ENCODE data around the gene LMX1A. TPM values are rescaled to one million over a fixed set of nuclear protein-coding genes. Genes with fewer than 3 reads are reported as not detected.

The LMX1A gene
- total and polyA plus RNA-seq, 2 of the 13 experiments (the other 11 are each of a cell fraction or from before 2014, with no cell fraction given): 0.07 TPM; not detected in 1

DNA sequence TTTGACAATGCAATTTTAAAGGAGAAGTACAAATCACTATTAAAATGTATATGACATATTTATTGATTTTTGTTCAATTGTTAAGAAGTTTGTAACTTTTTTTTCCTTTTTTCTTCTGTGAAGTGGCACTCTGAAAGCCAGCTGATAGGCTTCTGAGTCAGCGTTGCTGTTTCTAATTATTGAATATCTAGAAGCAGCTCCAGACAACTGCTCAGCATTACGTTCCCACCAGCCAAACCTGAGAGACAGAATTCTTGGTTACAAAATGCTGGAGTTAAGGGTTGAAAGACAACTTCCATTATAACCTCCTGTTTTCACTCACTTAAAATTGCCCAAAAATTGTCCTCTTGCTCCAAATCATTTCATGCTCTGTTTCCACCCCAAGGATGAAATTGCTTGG is 31.4 kb upstream of the LMX1A start:
- WGBS (ENCODE audit: low lambda C conversion rate): 44% methylated on average over 2 of the region's 2 CpGs
- FAIRE-seq: no peak
- no peaks in the 10 kb centered on the region for H3K4me1 ChIP-seq (ENCODE audit: insufficient read depth, low read length)
- no peaks in the 10 kb centered on the region for H3K79me2 ChIP-seq (ENCODE audit: insufficient read depth, low read length)
- no peak overlapping the region for H3K9ac ChIP-seq (ENCODE audit: insufficient read depth, low read depth, low read length)
- TF ChIP-seq EP300 (IDR thresholded peaks at IDR 0.05; ENCODE audit: low read depth in 2 of 2, low read length in 2 of 2): no peak
- no peak for TF ChIP-seq EP300 (CRISPR knock-in tag; IDR thresholded peaks at IDR 0.05; ENCODE audit: borderline replicate concordance)
- TF ChIP-seq, protein P1, sequence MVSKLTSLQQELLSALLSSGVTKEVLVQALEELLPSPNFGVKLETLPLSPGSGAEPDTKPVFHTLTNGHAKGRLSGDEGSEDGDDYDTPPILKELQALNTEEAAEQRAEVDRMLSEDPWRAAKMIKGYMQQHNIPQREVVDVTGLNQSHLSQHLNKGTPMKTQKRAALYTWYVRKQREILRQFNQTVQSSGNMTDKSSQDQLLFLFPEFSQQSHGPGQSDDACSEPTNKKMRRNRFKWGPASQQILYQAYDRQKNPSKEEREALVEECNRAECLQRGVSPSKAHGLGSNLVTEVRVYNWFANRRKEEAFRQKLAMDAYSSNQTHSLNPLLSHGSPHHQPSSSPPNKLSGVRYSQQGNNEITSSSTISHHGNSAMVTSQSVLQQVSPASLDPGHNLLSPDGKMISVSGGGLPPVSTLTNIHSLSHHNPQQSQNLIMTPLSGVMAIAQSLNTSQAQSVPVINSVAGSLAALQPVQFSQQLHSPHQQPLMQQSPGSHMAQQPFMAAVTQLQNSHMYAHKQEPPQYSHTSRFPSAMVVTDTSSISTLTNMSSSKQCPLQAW (CRISPR knock-in tag; IDR thresholded peaks at IDR 0.05): no peak
- TF ChIP-seq ZFP36L2 (CRISPR knock-in tag; IDR thresholded peaks at IDR 0.05): no peak
- TF ChIP-seq, protein P2, sequence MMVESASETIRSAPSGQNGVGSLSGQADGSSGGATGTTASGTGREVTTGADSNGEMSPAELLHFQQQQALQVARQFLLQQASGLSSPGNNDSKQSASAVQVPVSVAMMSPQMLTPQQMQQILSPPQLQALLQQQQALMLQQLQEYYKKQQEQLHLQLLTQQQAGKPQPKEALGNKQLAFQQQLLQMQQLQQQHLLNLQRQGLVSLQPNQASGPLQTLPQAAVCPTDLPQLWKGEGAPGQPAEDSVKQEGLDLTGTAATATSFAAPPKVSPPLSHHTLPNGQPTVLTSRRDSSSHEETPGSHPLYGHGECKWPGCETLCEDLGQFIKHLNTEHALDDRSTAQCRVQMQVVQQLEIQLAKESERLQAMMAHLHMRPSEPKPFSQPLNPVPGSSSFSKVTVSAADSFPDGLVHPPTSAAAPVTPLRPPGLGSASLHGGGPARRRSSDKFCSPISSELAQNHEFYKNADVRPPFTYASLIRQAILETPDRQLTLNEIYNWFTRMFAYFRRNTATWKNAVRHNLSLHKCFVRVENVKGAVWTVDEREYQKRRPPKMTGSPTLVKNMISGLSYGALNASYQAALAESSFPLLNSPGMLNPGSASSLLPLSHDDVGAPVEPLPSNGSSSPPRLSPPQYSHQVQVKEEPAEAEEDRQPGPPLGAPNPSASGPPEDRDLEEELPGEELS (CRISPR knock-in tag; IDR thresholded peaks at IDR 0.05): no peak
- no peak for TF ChIP-seq CAMTA2 (CRISPR knock-in tag; IDR thresholded peaks at IDR 0.05; ENCODE audit: borderline replicate concordance)
- no peak overlapping the region for H2AFZ ChIP-seq (ENCODE audit: low read length)
- no TSS peak for BruUV-seq (replicated peaks)
- no peaks in the 10 kb centered on the region for H4K20me1 ChIP-seq (ENCODE audit: insufficient read depth, low read length)
- no peaks in the 10 kb centered on the region for H3K9me3 ChIP-seq (ENCODE audit: low read length)
- ATAC-seq: no peak
- H3K36me3 ChIP-seq (replicated peaks in 1 of 2; ENCODE audit: control insufficient read depth in 1 of 2, insufficient read depth in 2 of 2, low read length in 2 of 2): no peaks in the 10 kb centered on the region
- H3K27ac ChIP-seq (ENCODE audit: extremely low read length, insufficient read depth, low read length): no peak overlapping the region
- H3K4me3 ChIP-seq (replicated peaks in 1 of 3; ENCODE audit: insufficient read depth in 1 of 3, low read depth in 2 of 3, low read length in 3 of 3): no peak overlapping the region
- POLR2A ChIA-PET: no interaction called here
- DNase-seq (ENCODE audit: low spot score): no peak
- CTCF ChIA-PET (ENCODE audit: low intra/inter-chr PET ratio, low total read pairs): no interaction called here
- intact Hi-C loops (cut with micrococcal nuclease; ENCODE audit: unreplicated experiment): no loop called here
- no peak overlapping the region for H3K4me2 ChIP-seq (ENCODE audit: low read depth, low read length)
- no peaks in the 10 kb centered on the region; a peak in 1 of 5 replicates for H3K27me3 ChIP-seq (ENCODE audit: control insufficient read depth in 1 of 2, insufficient read depth in 2 of 2, low read length in 2 of 2)
- in situ Hi-C loops (cut with HindIII; ENCODE audit: extremely low pct_ligation_motif_present, low pct_unique_long_range_greater_than_20kb): no loop called here
